ENCODE data around the gene TBL2. TPM values are rescaled to one million over a fixed set of nuclear protein-coding genes. Genes with fewer than 3 reads are reported as not detected.
"Not testable (repeated sequence)": the region's sequence is repeated elsewhere in the genome, so short reads cannot be mapped to it uniquely, and the experiment has no call there.

TBL2 gene
- polyA plus RNA-seq, 2 of the 4 experiments (the other 2 are of a cell fraction) = 34.4 to 46.4 TPM

GRCh38 chr7:73537051-73537450 lies 41.3 kb downstream of the TBL2 start:
- TF ChIP-seq REST (IDR thresholded peaks at IDR 0.05) (no peak), CBX2 (IDR thresholded peaks at IDR 0.05; ENCODE audit: borderline replicate concordance, low read depth) (no peak), ATOH8 (CRISPR knock-in tag; IDR thresholded peaks at IDR 0.05; ENCODE audit: low read depth) (no peak), KDM1A (IDR thresholded peaks at IDR 0.05; ENCODE audit: low read depth) (no peak), MAFK (IDR thresholded peaks at IDR 0.05; ENCODE audit: partially characterized antibody) (no peak), HEYL (CRISPR knock-in tag; IDR thresholded peaks at IDR 0.05) (no peak), SREBF2 (IDR thresholded peaks at IDR 0.05) (no peak), RAD21 (conservative IDR thresholded peaks at IDR 0.05 in 1 of 2, IDR thresholded peaks at IDR 0.05 in 1 of 2) (no peak)
- Histone ChIP-seq H3K4me1 (no peaks in the 10 kb centered on the region), H3K27ac (no peak overlapping the region), H3K9me3 (no peaks in the 10 kb centered on the region), H3K4me2 (no peak overlapping the region), H3K4me3 (no peak overlapping the region)
- ATAC-seq = no peak; a peak in 1 of 6 replicates
- ChIA-PET POLR2A (no interaction called here), CTCF (interaction anchor here (2.1 kb wide), 1 partner anchor 11 kb away, joined by 5 read pairs; no protein-coding TSS in a partner anchor)
- WGBS (ENCODE audit: missing lambda C conversion rate) = 96% methylated on average over 16 of the region's 16 CpGs
- FAIRE-seq = no peak
- no peak for DNase-seq (ENCODE audit: low read depth in 1 of 2, low spot score in 1 of 2)

- 77% methylated on average over 5 of the region's 5 CpGs for WGBS (ENCODE audit: missing lambda C conversion rate)
- no peak for FAIRE-seq
- ChIA-PET POLR2A (interaction anchor here (0.6 kb wide), 1 partner anchor 18 kb away, joined by 4 read pairs; no protein-coding TSS in a partner anchor), CTCF (interaction anchor here (0.8 to 2.1 kb wide), 2 partner anchors 10 to 189 kb away, joined by 5 read pairs; no protein-coding TSS in a partner anchor)
- no peak for DNase-seq (ENCODE audit: low read depth in 1 of 2, low spot score in 1 of 2)
- H3K4me2 ChIP-seq = no peak overlapping the region
- no peaks in the 10 kb centered on the region for H3K9me3 ChIP-seq
- H3K27ac ChIP-seq = no peak overlapping the region
- TF ChIP-seq CEBPB (IDR thresholded peaks at IDR 0.05) (no peak), FOSB (CRISPR knock-in tag; IDR thresholded peaks at IDR 0.05) (no peak), HOXA7 (CRISPR knock-in tag; IDR thresholded peaks at IDR 0.05) (no peak), FOXS1 (CRISPR knock-in tag; IDR thresholded peaks at IDR 0.05) (no peak), GATA3 (IDR thresholded peaks at IDR 0.05; ENCODE audit: borderline replicate concordance) (no peak), RAD21 (conservative IDR thresholded peaks at IDR 0.05 in 1 of 2, IDR thresholded peaks at IDR 0.05 in 1 of 2) (no peak), NR3C1 (IDR thresholded peaks at IDR 0.05) (no peak), HMGXB4 (CRISPR knock-in tag; IDR thresholded peaks at IDR 0.05; ENCODE audit: borderline replicate concordance) (no peak), FOSL2 (IDR thresholded peaks at IDR 0.05) (no peak), FOSL2 (CRISPR knock-in tag; IDR thresholded peaks at IDR 0.05) (no peak), ESRRA (IDR thresholded peaks at IDR 0.05; ENCODE audit: borderline replicate concordance, low read length) (no peak), JUNB (IDR thresholded peaks at IDR 0.05) (no peak), RFX5 (IDR thresholded peaks at IDR 0.05) (no peak), SMC3 (IDR thresholded peaks at IDR 0.05) (no peak), RNF2 (IDR thresholded peaks at IDR 0.05; ENCODE audit: borderline replicate concordance, low read depth) (no peak), JUN (IDR thresholded peaks at IDR 0.05) (no peak), NPAS2 (CRISPR knock-in tag; IDR thresholded peaks at IDR 0.05; ENCODE audit: borderline replicate concordance) (no peak), ATOH8 (CRISPR knock-in tag; IDR thresholded peaks at IDR 0.05; ENCODE audit: low read depth) (no peak), HOXB13 (CRISPR knock-in tag; IDR thresholded peaks at IDR 0.05; ENCODE audit: low read depth) (no peak), MAZ (IDR thresholded peaks at IDR 0.05; ENCODE audit: borderline replicate concordance, low read depth, low read length) (no peak)
- no peak overlapping the region for H3K4me3 ChIP-seq
- no peaks in the 10 kb centered on the region for H3K4me1 ChIP-seq
- no peak; a peak in 2 of 6 replicates for ATAC-seq
Measured at GRCh38 chr7:73536479-73536878, 41.9 kb downstream of the TBL2 start.

GRCh38 chr7:73535918-73536317 lies 42.5 kb downstream of the TBL2 start:
- 99% methylated on average over 7 of the region's 7 CpGs for WGBS (ENCODE audit: missing lambda C conversion rate)
- CTCF ChIA-PET = interaction anchor here (0.8 kb wide), 2 partner anchors 17 to 190 kb away, joined by 4 to 5 read pairs; no protein-coding TSS in a partner anchor
- H3K27ac ChIP-seq; H3K4me1 ChIP-seq; POLR2A ChIA-PET; DNase-seq (ENCODE audit: low read depth in 1 of 2, low spot score in 1 of 2); H3K9me3 ChIP-seq; ATAC-seq; H3K4me2 ChIP-seq; FAIRE-seq; H3K4me3 ChIP-seq: not testable (repeated sequence)

All from A549 (cell line).